Nephron (organoid): ENCODE data around the gene MAP4K1.
A peak's percentile ranks its signal among the peaks of the same experiment; 100 is the strongest.

Experiments used
- H3K27ac Mint-ChIP-seq, 3 experiments: 2 replicates each; pipeline ENCODE4 v1.8.0; 2020; ENCODE audit warnings: mixed read lengths in 3 of 3, mild to moderate bottlenecking in 2 of 3, moderate library complexity in 1 of 3
- H3K27me3 Mint-ChIP-seq: 2 replicates; pipeline ENCODE4 v1.8.0; 2021; ENCODE audit warnings: low read depth, mild to moderate bottlenecking, moderate library complexity, mixed read lengths
- H3K36me3 Mint-ChIP-seq: 2 replicates; pipeline ENCODE4 v1.8.0; 2020; ENCODE audit warnings: low read depth, mixed read lengths
- H3K4me1 Mint-ChIP-seq: 2 replicates; pipeline ENCODE4 v1.8.0; 2020; ENCODE audit warnings: mixed read lengths
- H3K4me3 Mint-ChIP-seq, 3 experiments: 2 replicates each; pipeline ENCODE4 v1.8.0; 2020; ENCODE audit warnings: mild to moderate bottlenecking in 3 of 3, mixed read lengths in 3 of 3, moderate library complexity in 2 of 3
- H3K9me3 Mint-ChIP-seq: 2 replicates; pipeline ENCODE4 v1.8.0; 2020; ENCODE audit warnings: mixed read lengths
- TF ChIP-seq, protein P1 (sequence below), 3 experiments: fragments of 200-600 bp; sonication (generic); IDR thresholded peaks; one replicate each; pipeline ENCODE4 v1.5.0; 2021; ENCODE audit warnings: antibody characterized with exemption in 3 of 3; ENCODE audit not compliant: unreplicated experiment in 3 of 3

The MAP4K1 gene

GRCh38 chr19:38640368-38640767, 22.6 kb upstream of the MAP4K1 start:
- TF ChIP-seq, protein P1, sequence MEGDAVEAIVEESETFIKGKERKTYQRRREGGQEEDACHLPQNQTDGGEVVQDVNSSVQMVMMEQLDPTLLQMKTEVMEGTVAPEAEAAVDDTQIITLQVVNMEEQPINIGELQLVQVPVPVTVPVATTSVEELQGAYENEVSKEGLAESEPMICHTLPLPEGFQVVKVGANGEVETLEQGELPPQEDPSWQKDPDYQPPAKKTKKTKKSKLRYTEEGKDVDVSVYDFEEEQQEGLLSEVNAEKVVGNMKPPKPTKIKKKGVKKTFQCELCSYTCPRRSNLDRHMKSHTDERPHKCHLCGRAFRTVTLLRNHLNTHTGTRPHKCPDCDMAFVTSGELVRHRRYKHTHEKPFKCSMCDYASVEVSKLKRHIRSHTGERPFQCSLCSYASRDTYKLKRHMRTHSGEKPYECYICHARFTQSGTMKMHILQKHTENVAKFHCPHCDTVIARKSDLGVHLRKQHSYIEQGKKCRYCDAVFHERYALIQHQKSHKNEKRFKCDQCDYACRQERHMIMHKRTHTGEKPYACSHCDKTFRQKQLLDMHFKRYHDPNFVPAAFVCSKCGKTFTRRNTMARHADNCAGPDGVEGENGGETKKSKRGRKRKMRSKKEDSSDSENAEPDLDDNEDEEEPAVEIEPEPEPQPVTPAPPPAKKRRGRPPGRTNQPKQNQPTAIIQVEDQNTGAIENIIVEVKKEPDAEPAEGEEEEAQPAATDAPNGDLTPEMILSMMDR (IDR thresholded peaks at IDR 0.05; ENCODE audit: unreplicated experiment in 3 of 3), result no peak
- Mint-ChIP-seq H3K4me1 (no peaks in the 10 kb centered on the region), H3K4me3 (no peak overlapping the region), H3K27ac (no peak overlapping the region), H3K9me3 (no peaks in the 10 kb centered on the region), H3K27me3 (no peaks in the 10 kb centered on the region), H3K36me3 (peaks cover 6% of the 10 kb centered on the region)

DNA sequence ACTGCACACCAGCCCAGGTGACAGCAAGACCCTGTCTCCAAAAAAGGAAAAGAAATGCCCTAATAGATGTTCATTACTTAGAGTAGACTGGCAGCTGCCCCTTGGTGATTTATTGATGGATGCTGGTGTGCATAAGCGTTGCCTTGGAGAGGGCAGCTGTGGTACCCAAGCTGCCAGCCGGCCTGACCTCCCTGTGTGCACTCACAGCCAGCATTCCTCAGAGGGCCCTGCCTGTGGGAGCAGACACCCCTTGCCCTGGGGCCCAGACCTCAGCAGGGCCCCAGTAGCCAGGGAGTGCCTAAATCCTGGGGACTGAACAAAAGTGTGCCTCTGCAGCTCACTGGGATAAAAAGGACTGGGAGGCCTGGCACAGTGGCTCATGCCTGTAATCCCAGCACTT, 21.9 kb upstream of the MAP4K1 start:
- H3K36me3 Mint-ChIP-seq, result peaks cover 8% of the 10 kb centered on the region
- H3K4me1 Mint-ChIP-seq, result peaks cover 2% of the 10 kb centered on the region
- no peaks in the 10 kb centered on the region for H3K27me3 Mint-ChIP-seq
- H3K4me3 Mint-ChIP-seq, result no peak overlapping the region
- TF ChIP-seq, protein P1 (IDR thresholded peaks at IDR 0.05; ENCODE audit: unreplicated experiment in 3 of 3), result no peak
- no peak overlapping the region for H3K27ac Mint-ChIP-seq
- no peaks in the 10 kb centered on the region for H3K9me3 Mint-ChIP-seq

DNA sequence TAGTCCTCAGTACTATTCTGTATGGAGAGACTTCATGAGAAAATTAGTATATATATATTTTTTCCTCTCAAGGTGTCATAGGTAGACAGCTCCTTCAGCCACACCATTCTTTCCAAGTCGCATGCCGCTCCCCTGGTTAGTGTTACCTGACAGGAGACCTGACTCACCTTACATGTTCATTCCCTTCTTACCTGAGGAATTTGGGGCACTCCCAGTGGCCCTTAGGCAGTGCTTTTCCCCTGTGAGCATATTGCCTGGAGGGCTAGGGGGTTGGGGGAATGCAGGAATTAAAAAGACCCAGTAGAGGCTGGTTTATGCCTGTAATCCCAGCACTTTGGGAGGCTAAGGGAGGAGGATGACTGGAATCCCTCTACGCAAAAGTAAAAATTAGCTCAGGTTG, 20.7 kb upstream of the MAP4K1 start:
- H3K27me3 Mint-ChIP-seq, result no peaks in the 10 kb centered on the region
- TF ChIP-seq, protein P1 (IDR thresholded peaks at IDR 0.05; ENCODE audit: unreplicated experiment in 3 of 3), result no peak
- H3K27ac Mint-ChIP-seq, result no peak overlapping the region
- no peaks in the 10 kb centered on the region for H3K9me3 Mint-ChIP-seq
- H3K4me1 Mint-ChIP-seq, result peaks cover 6% of the 10 kb centered on the region
- no peak overlapping the region for H3K4me3 Mint-ChIP-seq
- peaks cover 12% of the 10 kb centered on the region for H3K36me3 Mint-ChIP-seq

DNA sequence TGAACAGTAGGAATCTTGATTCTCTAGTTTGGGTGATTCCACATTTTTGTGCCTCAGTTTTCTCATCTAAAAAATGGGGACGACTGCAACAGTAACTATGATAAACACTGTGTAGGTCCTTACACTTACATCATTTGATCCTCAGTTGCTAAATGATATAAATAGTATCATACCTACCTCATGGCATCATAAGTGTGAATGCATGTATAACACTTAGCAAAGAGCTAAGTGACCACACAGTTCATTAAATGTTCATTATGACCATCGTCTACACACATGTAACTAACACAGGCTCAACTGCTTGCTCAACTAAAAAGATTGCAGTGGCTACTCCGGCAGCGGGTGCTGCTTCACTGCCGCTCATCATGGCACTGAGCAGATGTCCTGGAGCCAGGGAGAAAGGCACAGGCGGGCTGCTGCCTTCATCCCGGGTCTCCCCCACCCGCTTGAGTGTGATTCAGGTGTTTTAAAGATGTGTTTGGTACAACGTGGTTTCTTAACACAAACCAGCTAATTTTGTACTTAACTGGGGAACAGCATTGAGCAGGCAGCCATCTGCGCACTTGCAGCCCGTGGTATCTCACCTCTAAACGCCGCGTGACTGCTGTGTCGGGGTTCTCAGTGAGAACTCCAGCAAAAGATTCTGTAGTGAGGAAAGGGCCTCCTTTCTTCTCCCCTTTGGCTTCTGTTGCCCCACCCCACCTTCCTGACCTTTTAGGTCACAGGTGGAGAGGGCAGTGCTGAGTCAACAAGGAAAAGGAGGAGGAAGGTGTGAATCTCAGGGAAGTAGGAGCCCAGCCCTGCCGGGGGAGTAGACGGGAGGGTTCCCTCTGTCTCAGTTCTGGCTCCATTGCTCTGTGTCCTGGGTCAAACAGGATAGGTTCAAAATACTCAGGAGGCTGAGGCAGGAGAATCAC, 18.0 kb upstream of the MAP4K1 start:
- no peak overlapping the region for H3K4me3 Mint-ChIP-seq
- TF ChIP-seq, protein P1 (IDR thresholded peaks at IDR 0.05; ENCODE audit: unreplicated experiment in 3 of 3), result no peak
- no peaks in the 10 kb centered on the region for H3K9me3 Mint-ChIP-seq
- peaks cover 32% of the 10 kb centered on the region for H3K36me3 Mint-ChIP-seq
- H3K27me3 Mint-ChIP-seq, result no peaks in the 10 kb centered on the region
- peak overlapping the region in 1 of 3 experiments; percentile 44 for H3K27ac Mint-ChIP-seq
- H3K4me1 Mint-ChIP-seq, result peaks cover 20% of the 10 kb centered on the region

GRCh38 chr19:38634757-38635482, 17.2 kb upstream of the MAP4K1 start:
- Mint-ChIP-seq H3K4me1 (peaks cover 20% of the 10 kb centered on the region), H3K4me3 (no peak overlapping the region), H3K27me3 (no peaks in the 10 kb centered on the region), H3K9me3 (no peaks in the 10 kb centered on the region), H3K36me3 (peaks cover 33% of the 10 kb centered on the region), H3K27ac (peak overlapping the region in 2 of 3 experiments; percentile 71 to 84)
- TF ChIP-seq, protein P1 (IDR thresholded peaks at IDR 0.05; ENCODE audit: unreplicated experiment in 3 of 3), result peak; percentile 91 to 97 (median 97)
